HEK293T (cell line): ENCODE results near the gene RNASEH2B.

Experiments used
- ARNT ChIP-seq: fragments of 450-650 bp; IDR thresholded peaks from 2 replicates; pipeline ENCODE4 v1.6.1; 2017; ENCODE audit warnings: mild to moderate bottlenecking
- BHLHE40 ChIP-seq: fragments of 450-650 bp; IDR thresholded peaks from 2 replicates; pipeline ENCODE4 v1.6.1; 2016; ENCODE audit warnings: mild to moderate bottlenecking, moderate library complexity, borderline replicate concordance
- CTBP1 ChIP-seq: fragments of 450-650 bp; IDR thresholded peaks from 2 replicates; pipeline ENCODE4 v1.6.1; 2016; ENCODE audit warnings: borderline replicate concordance
- ELF4 ChIP-seq: fragments of 450-650 bp; IDR thresholded peaks from 2 replicates; pipeline ENCODE4 v1.6.1; 2017; ENCODE audit warnings: antibody characterized with exemption
- FOXA1 ChIP-seq: fragments of 450-650 bp; IDR thresholded peaks from 2 replicates; pipeline ENCODE4 v1.6.1; 2016; ENCODE audit warnings: mild to moderate bottlenecking
- FOXK2 ChIP-seq: fragments of 450-650 bp; IDR thresholded peaks from 2 replicates; pipeline ENCODE4 v1.6.1; 2016; ENCODE audit warnings: mild to moderate bottlenecking
- FOXM1 ChIP-seq: fragments of 450-650 bp; IDR thresholded peaks from 2 replicates; pipeline ENCODE4 v1.6.1; 2017; ENCODE audit warnings: mild to moderate bottlenecking, borderline replicate concordance
- SP1 ChIP-seq: fragments of 450-650 bp; IDR thresholded peaks from 2 replicates; pipeline ENCODE4 v1.6.1; 2017
- SUZ12 ChIP-seq: fragments of 450-650 bp; IDR thresholded peaks from 2 replicates; pipeline ENCODE4 v1.6.1; 2016; ENCODE audit warnings: mild to moderate bottlenecking
- TARDBP ChIP-seq: fragments of 450-650 bp; IDR thresholded peaks from 2 replicates; pipeline ENCODE4 v1.6.1; 2016
- TF ChIP-seq, protein P1 (sequence below): fragments of 450-650 bp; IDR thresholded peaks from 2 replicates; pipeline ENCODE4 v1.6.1; 2016

DNA sequence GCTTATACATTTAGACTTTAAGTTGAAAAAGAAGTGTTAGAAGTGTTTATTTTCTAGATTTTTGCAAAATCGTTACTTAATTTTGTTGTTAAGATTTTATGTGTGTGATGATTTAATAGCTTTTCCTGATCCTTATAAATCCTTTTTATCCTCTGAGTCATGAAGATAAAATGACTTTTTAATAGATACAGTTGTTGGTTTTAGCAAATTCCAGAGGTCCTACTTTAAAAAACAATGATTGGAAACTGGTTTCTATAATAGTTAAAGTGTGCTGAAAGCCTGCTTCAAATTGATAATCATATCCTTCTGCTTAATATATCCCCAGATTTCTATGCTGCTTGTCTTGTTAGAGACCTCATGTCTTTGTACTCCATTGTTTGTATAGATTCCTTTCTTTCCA lies 39.0 kb downstream of the RNASEH2B start:
- TF ChIP-seq SUZ12 (no peak), SP1 (no peak), ELF4 (no peak), BHLHE40 (no peak), ARNT (no peak), FOXM1 (no peak), TARDBP (no peak), FOXA1 (no peak), FOXK2 (no peak), CTBP1 (no peak)
- TF ChIP-seq, protein P1, sequence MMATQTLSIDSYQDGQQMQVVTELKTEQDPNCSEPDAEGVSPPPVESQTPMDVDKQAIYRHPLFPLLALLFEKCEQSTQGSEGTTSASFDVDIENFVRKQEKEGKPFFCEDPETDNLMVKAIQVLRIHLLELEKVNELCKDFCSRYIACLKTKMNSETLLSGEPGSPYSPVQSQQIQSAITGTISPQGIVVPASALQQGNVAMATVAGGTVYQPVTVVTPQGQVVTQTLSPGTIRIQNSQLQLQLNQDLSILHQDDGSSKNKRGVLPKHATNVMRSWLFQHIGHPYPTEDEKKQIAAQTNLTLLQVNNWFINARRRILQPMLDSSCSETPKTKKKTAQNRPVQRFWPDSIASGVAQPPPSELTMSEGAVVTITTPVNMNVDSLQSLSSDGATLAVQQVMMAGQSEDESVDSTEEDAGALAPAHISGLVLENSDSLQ = no peak
